ENCODE measurements around the gene XKR7. TPM values are rescaled to one million over a fixed set of nuclear protein-coding genes. Genes with fewer than 3 reads are reported as not detected.

XKR7 gene
- total RNA-seq, 1 donor from 2014 or later: 0.08 TPM

GRCh38 chr20:31988430-31989015 is 20.6 kb downstream of the XKR7 start:
- H3K4me3 ChIP-seq (ENCODE audit: low read depth, low read length): no peak overlapping the region
- no peak for TF ChIP-seq CTCF (IDR thresholded peaks at IDR 0.05; ENCODE audit: insufficient read depth, low read length, poor library complexity, severe bottlenecking)
- peaks cover 20% of the 10 kb centered on the region for H3K27me3 ChIP-seq (ENCODE audit: control insufficient read depth, insufficient read depth, low read length)
- DNase-seq (ENCODE audit: low read depth): no peak
- no peaks in the 10 kb centered on the region for H3K36me3 ChIP-seq (ENCODE audit: control insufficient read depth, insufficient read depth, low read length)

- no peak overlapping the region for H3K4me3 ChIP-seq (ENCODE audit: low read depth, low read length)
- H3K36me3 ChIP-seq (ENCODE audit: control insufficient read depth, insufficient read depth, low read length): no peaks in the 10 kb centered on the region
- no peak for DNase-seq (ENCODE audit: low read depth)
- H3K27me3 ChIP-seq (ENCODE audit: control insufficient read depth, insufficient read depth, low read length): peaks cover 25% of the 10 kb centered on the region
- TF ChIP-seq CTCF (IDR thresholded peaks at IDR 0.05; ENCODE audit: insufficient read depth, low read length, poor library complexity, severe bottlenecking): no peak
Observed at GRCh38 chr20:31989030-31989645, 21.2 kb downstream of the XKR7 start.

GRCh38 chr20:31990641-31991338 is 22.8 kb downstream of the XKR7 start:
- no peak for DNase-seq (ENCODE audit: low read depth)
- no peak for TF ChIP-seq CTCF (IDR thresholded peaks at IDR 0.05; ENCODE audit: insufficient read depth, low read length, poor library complexity, severe bottlenecking)
- H3K36me3 ChIP-seq (ENCODE audit: control insufficient read depth, insufficient read depth, low read length): no peaks in the 10 kb centered on the region
- no peak overlapping the region for H3K4me3 ChIP-seq (ENCODE audit: low read depth, low read length)
- peaks cover 31% of the 10 kb centered on the region for H3K27me3 ChIP-seq (ENCODE audit: control insufficient read depth, insufficient read depth, low read length)

GRCh38 chr20:31991339-31991705 is 23.4 kb downstream of the XKR7 start:
- no peak for TF ChIP-seq CTCF (IDR thresholded peaks at IDR 0.05; ENCODE audit: insufficient read depth, low read length, poor library complexity, severe bottlenecking)
- peaks cover 35% of the 10 kb centered on the region for H3K27me3 ChIP-seq (ENCODE audit: control insufficient read depth, insufficient read depth, low read length)
- no peak overlapping the region for H3K4me3 ChIP-seq (ENCODE audit: low read depth, low read length)
- DNase-seq (ENCODE audit: low read depth): no peak
- no peaks in the 10 kb centered on the region for H3K36me3 ChIP-seq (ENCODE audit: control insufficient read depth, insufficient read depth, low read length)

GRCh38 chr20:31992086-31992485 is 24.1 kb downstream of the XKR7 start:
- DNase-seq (ENCODE audit: low read depth): no peak
- Histone ChIP-seq H3K36me3 (ENCODE audit: control insufficient read depth, insufficient read depth, low read length) (no peaks in the 10 kb centered on the region), H3K4me3 (ENCODE audit: low read depth, low read length) (no peak overlapping the region), H3K27me3 (ENCODE audit: control insufficient read depth, insufficient read depth, low read length) (peaks cover 35% of the 10 kb centered on the region)
- no peak for TF ChIP-seq CTCF (IDR thresholded peaks at IDR 0.05; ENCODE audit: insufficient read depth, low read length, poor library complexity, severe bottlenecking)

Data from kidney epithelial cell (primary cell).